Keratinocyte (primary cell): ENCODE results near the gene ACBD7. TPM values are rescaled to one million over a fixed set of nuclear protein-coding genes. Genes with fewer than 3 reads are reported as not detected.

Experiments
- DNase-seq: peaks from one replicate; pipeline ENCODE4 v3.0.0-alpha.2; 2011; ENCODE audit warnings: low read depth, missing footprints, low spot score
- FAIRE-seq: peaks from 2 replicates; lab custom pipeline; 2011; peaks lifted over from hg19 to GRCh38; lab: Jason Lieb, UNC
- H2AFZ ChIP-seq: 2 replicates; pipeline ENCODE4 v1.6.0; 2012; ENCODE audit warnings: low read length, control low read depth, inconsistent platforms; ENCODE audit not compliant: control insufficient read depth
- H3K27ac ChIP-seq: 2 replicates; pipeline ENCODE4 v1.5.1; 2011; ENCODE audit warnings: low read length; ENCODE audit not compliant: control insufficient read depth, insufficient read depth
- H3K27me3 ChIP-seq: 3 replicates; pipeline ENCODE4 v1.6.0; 2011; ENCODE audit warnings: low read length; ENCODE audit not compliant: control insufficient read depth, insufficient read depth; ENCODE audit errors: extremely low read depth
- H3K36me3 ChIP-seq, 2 experiments: 2 replicates in 1 of 2; 3 replicates in 1 of 2; pipeline ENCODE4 v1.5.1; 2011; ENCODE audit warnings: low read length in 2 of 2, mild to moderate bottlenecking in 1 of 2; ENCODE audit not compliant: control insufficient read depth in 2 of 2, insufficient read depth in 2 of 2; ENCODE audit errors: extremely low read depth in 1 of 2
- H3K4me1 ChIP-seq: 3 replicates; pipeline ENCODE4 v1.5.1; 2011; ENCODE audit warnings: low read length; ENCODE audit not compliant: control insufficient read depth, insufficient read depth; ENCODE audit errors: extremely low read depth
- H3K4me2 ChIP-seq: 3 replicates; pipeline ENCODE4 v1.6.0; 2011; ENCODE audit warnings: low read depth, low read length; ENCODE audit not compliant: control insufficient read depth, insufficient read depth; ENCODE audit errors: extremely low read depth
- H3K4me3 ChIP-seq, 3 experiments: fragments of 200-600 bp in 1 of 3; sonication (generic) in 1 of 3; 2 replicates in 2 of 3; 3 replicates in 1 of 3; pipeline ENCODE4 v1.5.1; 2011 to 2016; ENCODE audit warnings: low read length in 3 of 3, mild to moderate bottlenecking in 3 of 3, control low read depth in 2 of 3, inconsistent platforms in 1 of 3, low read depth in 1 of 3, mixed read lengths in 1 of 3, mixed run types in 1 of 3, moderate library complexity in 1 of 3; ENCODE audit not compliant: control insufficient read depth in 2 of 3, insufficient read depth in 2 of 3; ENCODE audit errors: extremely low read depth in 1 of 3
- H3K79me2 ChIP-seq: 2 replicates; pipeline ENCODE4 v1.6.0; 2012; ENCODE audit warnings: low read length; ENCODE audit not compliant: control insufficient read depth, insufficient read depth
- H3K9ac ChIP-seq: 3 replicates; pipeline ENCODE4 v1.6.0; 2011; ENCODE audit warnings: low read length; ENCODE audit not compliant: control insufficient read depth, insufficient read depth; ENCODE audit errors: extremely low read depth
- H3K9me1 ChIP-seq: 3 replicates; pipeline ENCODE4 v1.6.0; 2011; ENCODE audit warnings: low read length; ENCODE audit not compliant: control insufficient read depth, insufficient read depth; ENCODE audit errors: extremely low read depth
- H3K9me3 ChIP-seq: 2 replicates; pipeline ENCODE4 v1.5.1; 2012; ENCODE audit warnings: low read depth, low read length; ENCODE audit not compliant: control insufficient read depth
- H4K20me1 ChIP-seq: 3 replicates; pipeline ENCODE4 v1.6.0; 2011; ENCODE audit warnings: low read length; ENCODE audit not compliant: control insufficient read depth, insufficient read depth; ENCODE audit errors: extremely low read depth
- CTCF ChIP-seq, 3 experiments: IDR thresholded peaks in 1 of 3; conservative IDR thresholded peaks in 1 of 3; optimal IDR thresholded peaks in 1 of 3; 2 replicates in 2 of 3; 3 replicates in 1 of 3; pipeline versions ENCODE3 to v1.5.1; 2011; ENCODE audit warnings: low read length in 3 of 3, mild to moderate bottlenecking in 3 of 3, moderate library complexity in 2 of 3, control low read depth in 1 of 3, inconsistent platforms in 1 of 3; ENCODE audit not compliant: insufficient read depth in 2 of 3; ENCODE audit errors: extremely low read depth in 1 of 3
- EZH2 ChIP-seq: IDR thresholded peaks from one replicate; pipeline ENCODE4 v1.6.1; 2012; ENCODE audit warnings: inconsistent platforms, mild to moderate bottlenecking, low read length, moderate library complexity
- dilution Hi-C: fragments of 300-500 bp; cut with MboI; formaldehyde crosslinking; loops from one replicate; pipeline ENCODE4 v1.7.0; 2020; ENCODE audit warnings: low sequenced_read_pairs; ENCODE audit not compliant: extremely low pct_ligation_motif_present
- polyA plus RNA-seq, 5 experiments: library from polyadenylated mRNA; depleted of rRNA in 3 of 5; stranded (reverse) in 3 of 5; stranded (forward) in 1 of 5; unstranded in 1 of 5; fragments of >200 nt; gene quantifications; 1 replicate in 1 of 5; 2 replicates in 3 of 5; 3 replicates in 1 of 5; pipeline versions ENCODE4 v1.2.1 to v1.2.3, GENCODE V29; 2011 to 2012; ENCODE audit warnings: missing spikeins in 2 of 5, low read depth in 1 of 5, low replicate concordance in 1 of 5

Gene ACBD7
- polyA plus RNA-seq, 1 donor (not counting 4 experiments of a cell fraction or from before 2014, with no cell fraction given): 0.20 TPM

- no peak overlapping the region for H3K4me3 ChIP-seq
- H3K4me1 ChIP-seq: peaks cover 2% of the 10 kb centered on the region
- H4K20me1 ChIP-seq: no peaks in the 10 kb centered on the region
- FAIRE-seq: peak; percentile 70
- H2AFZ ChIP-seq: peak overlapping the region; percentile 1
- no peak overlapping the region for H3K9ac ChIP-seq
- H3K79me2 ChIP-seq: no peaks in the 10 kb centered on the region
- DNase-seq: no peak
- no peaks in the 10 kb centered on the region for H3K9me1 ChIP-seq
- H3K9me3 ChIP-seq: no peaks in the 10 kb centered on the region
- H3K27ac ChIP-seq: no peak overlapping the region
- no peak for TF ChIP-seq EZH2
- TF ChIP-seq CTCF (optimal IDR thresholded peaks at IDR 0.05 in 1 of 3, IDR thresholded peaks at IDR 0.05 in 1 of 3, conservative IDR thresholded peaks at IDR 0.05 in 1 of 3; ENCODE audit: extremely low read depth in 1 of 3, insufficient read depth in 2 of 3, low read length in 3 of 3): no peak
- no peaks in the 10 kb centered on the region for H3K27me3 ChIP-seq
- H3K36me3 ChIP-seq: no peaks in the 10 kb centered on the region
- dilution Hi-C loops: no loop called here
- H3K4me2 ChIP-seq: no peak overlapping the region
These were observed 4.1 kb downstream of the ACBD7 start for GRCh38 chr10:15084502-15084922.

- Histone ChIP-seq H3K79me2 (no peaks in the 10 kb centered on the region), H3K9me1 (no peaks in the 10 kb centered on the region), H3K9ac (no peak overlapping the region), H3K36me3 (no peaks in the 10 kb centered on the region), H2AFZ (peak overlapping the region; percentile 1), H4K20me1 (no peaks in the 10 kb centered on the region), H3K4me2 (no peak overlapping the region), H3K27ac (no peak overlapping the region), H3K27me3 (no peaks in the 10 kb centered on the region), H3K4me1 (peaks cover 2% of the 10 kb centered on the region), H3K9me3 (no peaks in the 10 kb centered on the region), H3K4me3 (no peak overlapping the region)
- no peak for DNase-seq
- no peak for FAIRE-seq
- TF ChIP-seq EZH2: no peak
- TF ChIP-seq CTCF (optimal IDR thresholded peaks at IDR 0.05 in 1 of 3, IDR thresholded peaks at IDR 0.05 in 1 of 3, conservative IDR thresholded peaks at IDR 0.05 in 1 of 3; ENCODE audit: extremely low read depth in 1 of 3, insufficient read depth in 2 of 3, low read length in 3 of 3): no peak
- dilution Hi-C loops: no loop called here
These were observed 4.7 kb downstream of the ACBD7 start for GRCh38 chr10:15083674-15084501.
